ENCODE results near the gene CPNE4.
"Not testable (repeated sequence)": the region's sequence is repeated elsewhere in the genome, so short reads cannot be mapped to it uniquely, and the experiment has no call there.

CPNE4 gene

DNA sequence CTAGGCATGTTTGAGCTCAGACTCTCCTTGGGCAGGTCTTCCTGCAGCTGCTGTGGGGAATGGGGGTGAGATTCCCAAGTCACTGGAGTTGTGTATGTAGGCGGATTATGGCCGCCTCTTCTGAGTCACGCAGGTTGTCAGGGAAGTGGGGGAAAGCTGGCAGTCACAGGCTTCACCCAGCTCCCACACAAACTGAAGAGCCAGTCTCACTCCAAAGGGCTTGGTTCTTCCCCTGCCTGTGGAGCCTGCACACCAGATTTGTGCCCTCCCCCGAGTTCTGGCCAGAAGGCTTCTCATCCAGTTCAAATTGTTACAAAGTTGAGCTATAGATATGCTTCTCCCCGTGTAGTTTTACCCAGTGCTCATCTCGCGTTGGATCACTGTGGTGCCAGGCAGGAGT is 53.5 kb downstream of the CPNE4 start:
- TF ChIP-seq, protein P1, sequence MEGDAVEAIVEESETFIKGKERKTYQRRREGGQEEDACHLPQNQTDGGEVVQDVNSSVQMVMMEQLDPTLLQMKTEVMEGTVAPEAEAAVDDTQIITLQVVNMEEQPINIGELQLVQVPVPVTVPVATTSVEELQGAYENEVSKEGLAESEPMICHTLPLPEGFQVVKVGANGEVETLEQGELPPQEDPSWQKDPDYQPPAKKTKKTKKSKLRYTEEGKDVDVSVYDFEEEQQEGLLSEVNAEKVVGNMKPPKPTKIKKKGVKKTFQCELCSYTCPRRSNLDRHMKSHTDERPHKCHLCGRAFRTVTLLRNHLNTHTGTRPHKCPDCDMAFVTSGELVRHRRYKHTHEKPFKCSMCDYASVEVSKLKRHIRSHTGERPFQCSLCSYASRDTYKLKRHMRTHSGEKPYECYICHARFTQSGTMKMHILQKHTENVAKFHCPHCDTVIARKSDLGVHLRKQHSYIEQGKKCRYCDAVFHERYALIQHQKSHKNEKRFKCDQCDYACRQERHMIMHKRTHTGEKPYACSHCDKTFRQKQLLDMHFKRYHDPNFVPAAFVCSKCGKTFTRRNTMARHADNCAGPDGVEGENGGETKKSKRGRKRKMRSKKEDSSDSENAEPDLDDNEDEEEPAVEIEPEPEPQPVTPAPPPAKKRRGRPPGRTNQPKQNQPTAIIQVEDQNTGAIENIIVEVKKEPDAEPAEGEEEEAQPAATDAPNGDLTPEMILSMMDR (IDR thresholded peaks at IDR 0.05; ENCODE audit: insufficient read depth, low read length, missing control alignments): no peak
- POLR2A ChIA-PET: interaction anchor here (0.7 kb wide), 1 partner anchor 23 kb away, joined by 3 read pairs; no protein-coding TSS in a partner anchor
- DNase-seq (ENCODE audit: low read depth, low spot score): no peak
- CTCF ChIA-PET: interaction anchor here (1.3 to 2.0 kb wide), 3 partner anchors 9 to 57 kb away, joined by 3 to 5 read pairs (median 4); no protein-coding TSS in a partner anchor
- H3K4me3 ChIP-seq (ENCODE audit: low read depth, low read length): no peak overlapping the region

DNA sequence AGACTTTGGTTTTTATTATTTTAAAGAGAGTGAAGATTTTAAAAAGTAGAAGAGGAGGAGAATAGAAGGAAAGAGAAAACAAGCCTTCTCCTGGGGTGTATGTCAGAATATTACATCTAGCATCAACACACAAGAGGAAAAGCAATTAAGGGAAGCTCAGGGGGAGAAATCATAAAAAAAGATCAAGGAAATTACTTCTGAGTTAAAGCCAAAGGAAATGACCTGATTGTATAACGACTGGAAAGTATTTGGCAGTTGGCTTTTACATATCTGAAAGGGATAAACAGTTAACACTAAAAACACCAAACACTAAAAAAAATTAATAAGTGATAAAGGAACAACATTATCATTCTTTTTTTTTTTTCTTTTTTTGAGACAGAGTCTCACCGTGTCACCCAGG is 58.4 kb downstream of the CPNE4 start:
- POLR2A ChIA-PET: no interaction called here
- no peak overlapping the region for H3K4me3 ChIP-seq (ENCODE audit: low read depth, low read length)
- DNase-seq (ENCODE audit: low read depth, low spot score): no peak
- TF ChIP-seq, protein P1 (IDR thresholded peaks at IDR 0.05; ENCODE audit: insufficient read depth, low read length, missing control alignments): no peak
- CTCF ChIA-PET: no interaction called here

DNA sequence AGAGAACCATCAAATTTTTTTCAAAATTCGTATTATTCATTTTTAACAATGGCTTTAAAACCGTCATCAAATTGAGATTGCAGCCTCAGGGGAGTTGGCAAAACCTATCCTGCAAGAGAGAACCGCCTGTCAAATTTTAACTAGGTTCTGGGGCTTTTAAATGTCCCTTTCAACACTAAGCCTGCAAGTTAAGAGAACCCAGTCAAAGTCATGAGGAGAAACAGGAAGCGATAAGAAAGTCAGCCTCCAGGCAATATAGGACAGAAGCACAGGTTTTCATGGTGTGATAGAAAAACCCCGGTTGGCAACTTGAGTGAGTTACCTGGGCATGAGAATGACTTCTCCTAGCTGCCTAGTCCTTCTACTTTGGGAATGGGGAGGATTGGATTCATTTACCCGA is 59.8 kb downstream of the CPNE4 start:
- POLR2A ChIA-PET: no interaction called here
- no peak overlapping the region for H3K4me3 ChIP-seq (ENCODE audit: low read depth, low read length)
- TF ChIP-seq, protein P1 (IDR thresholded peaks at IDR 0.05; ENCODE audit: insufficient read depth, low read length, missing control alignments): no peak
- DNase-seq (ENCODE audit: low read depth, low spot score): no peak
- CTCF ChIA-PET: no interaction called here

DNA sequence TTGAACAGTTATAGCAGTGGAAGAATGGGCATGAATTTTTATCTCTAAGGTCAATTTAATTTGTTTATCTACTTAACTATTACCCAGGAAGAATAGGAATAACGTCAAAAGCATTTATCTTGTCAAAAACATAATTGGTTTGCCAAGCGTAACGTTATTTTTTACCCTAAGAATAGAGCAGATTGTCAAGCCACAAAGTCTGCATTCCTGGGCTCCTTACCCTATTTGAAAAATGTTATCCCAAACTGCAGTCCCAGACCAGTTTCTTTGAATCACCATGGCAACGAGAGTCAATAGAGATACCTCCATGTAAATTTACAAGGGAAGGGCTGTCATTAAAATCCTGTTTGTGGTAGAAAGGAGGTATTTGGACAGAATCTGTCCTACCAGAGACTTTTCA is 61.1 kb downstream of the CPNE4 start:
- H3K4me3 ChIP-seq (ENCODE audit: low read depth, low read length): no peak overlapping the region
- ChIA-PET POLR2A (no interaction called here), CTCF (no interaction called here)
- no peak for DNase-seq (ENCODE audit: low read depth, low spot score)
- TF ChIP-seq, protein P1 (IDR thresholded peaks at IDR 0.05; ENCODE audit: insufficient read depth, low read length, missing control alignments): no peak

DNA sequence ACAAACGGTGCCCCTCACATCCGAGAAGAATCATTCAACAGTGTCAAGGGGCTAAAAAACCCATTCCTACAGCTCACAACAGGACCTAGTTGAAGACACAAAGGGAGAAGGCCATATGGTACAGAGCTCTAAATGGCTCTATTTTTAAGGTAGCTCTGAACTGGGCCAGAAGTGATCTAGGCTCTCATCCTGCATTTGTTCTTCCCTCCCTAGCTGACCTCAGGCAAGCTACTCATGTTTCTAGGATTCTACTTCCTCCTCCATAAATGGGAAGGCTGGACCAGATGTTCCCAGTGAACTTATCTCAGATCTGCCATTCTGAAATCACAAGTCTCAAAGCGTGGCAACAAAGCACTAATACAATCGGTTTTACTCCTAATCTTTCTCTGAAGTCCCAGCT is 62.3 kb downstream of the CPNE4 start:
- ChIA-PET POLR2A (no interaction called here), CTCF (interaction anchor here (1.4 kb wide), 1 partner anchor 9 kb away, joined by 5 read pairs; no protein-coding TSS in a partner anchor)
- no peak for DNase-seq (ENCODE audit: low read depth, low spot score)
- no peak overlapping the region for H3K4me3 ChIP-seq (ENCODE audit: low read depth, low read length)
- TF ChIP-seq, protein P1 (IDR thresholded peaks at IDR 0.05; ENCODE audit: insufficient read depth, low read length, missing control alignments): no peak

DNA sequence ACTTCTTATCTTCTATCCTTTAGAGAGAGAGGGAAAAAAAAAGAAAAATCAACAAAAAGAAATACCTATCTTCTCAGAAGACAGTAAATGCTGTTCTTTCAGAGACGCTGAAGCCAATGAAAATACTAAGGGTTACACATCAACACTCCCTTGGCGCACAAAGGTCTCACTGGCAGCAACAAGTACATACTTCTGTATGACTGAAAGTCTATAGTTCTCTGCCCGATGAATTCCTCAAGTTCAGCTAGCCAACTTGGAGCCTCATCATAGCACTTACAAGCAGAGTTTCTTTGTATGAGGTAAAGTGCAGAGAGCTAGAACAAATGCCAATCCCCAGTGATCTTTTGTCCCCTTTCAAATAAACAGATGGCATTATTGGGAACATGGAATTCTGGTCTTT is 62.7 kb downstream of the CPNE4 start:
- ChIA-PET POLR2A (no interaction called here), CTCF (interaction anchor here (1.4 kb wide), 1 partner anchor 9 kb away, joined by 5 read pairs; no protein-coding TSS in a partner anchor)
- TF ChIP-seq, protein P1 (IDR thresholded peaks at IDR 0.05; ENCODE audit: insufficient read depth, low read length, missing control alignments): no peak
- no peak overlapping the region for H3K4me3 ChIP-seq (ENCODE audit: low read depth, low read length)
- DNase-seq (ENCODE audit: low read depth, low spot score): no peak

DNA sequence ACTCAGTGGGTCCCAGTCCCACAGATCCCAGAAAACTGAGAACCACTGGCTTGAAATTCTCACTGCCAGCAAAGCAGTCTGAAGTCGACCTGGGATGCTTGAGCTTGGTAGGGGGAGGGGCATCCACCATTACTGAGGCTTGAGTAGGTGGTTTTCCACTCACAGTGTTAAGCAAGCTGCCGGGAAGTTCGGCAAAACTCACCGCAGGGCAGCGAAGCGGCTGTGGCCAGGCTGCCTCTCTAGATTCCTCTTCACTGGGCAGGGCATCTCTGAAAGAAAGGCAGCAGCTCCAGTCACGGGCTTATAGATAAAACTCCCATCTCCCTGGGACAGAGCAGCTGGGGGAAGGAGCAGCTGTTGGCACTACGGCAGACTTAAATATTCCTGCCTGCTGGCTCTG is 71.4 kb downstream of the CPNE4 start:
- POLR2A ChIA-PET; CTCF ChIA-PET; DNase-seq (ENCODE audit: low read depth, low spot score); H3K4me3 ChIP-seq (ENCODE audit: low read depth, low read length): not testable (repeated sequence)

All from AG04449 (cell line).